HG03280 (cell line): ENCODE results near the gene PCDHGA6.
A peak's percentile ranks its signal among the peaks of the same experiment; 100 is the strongest.
"Not testable (repeated sequence)": the region's sequence is repeated elsewhere in the genome, so short reads cannot be mapped to it uniquely, and the experiment has no call there.

Source experiments
- ATAC-seq: cut with Tn5 transposase; IDR thresholded peaks from one replicate; pipeline ENCODE4 v1.9.1; 2021; ENCODE audit warnings: mild to moderate bottlenecking, moderate library complexity; ENCODE audit not compliant: unreplicated experiment

Gene PCDHGA6

DNA sequence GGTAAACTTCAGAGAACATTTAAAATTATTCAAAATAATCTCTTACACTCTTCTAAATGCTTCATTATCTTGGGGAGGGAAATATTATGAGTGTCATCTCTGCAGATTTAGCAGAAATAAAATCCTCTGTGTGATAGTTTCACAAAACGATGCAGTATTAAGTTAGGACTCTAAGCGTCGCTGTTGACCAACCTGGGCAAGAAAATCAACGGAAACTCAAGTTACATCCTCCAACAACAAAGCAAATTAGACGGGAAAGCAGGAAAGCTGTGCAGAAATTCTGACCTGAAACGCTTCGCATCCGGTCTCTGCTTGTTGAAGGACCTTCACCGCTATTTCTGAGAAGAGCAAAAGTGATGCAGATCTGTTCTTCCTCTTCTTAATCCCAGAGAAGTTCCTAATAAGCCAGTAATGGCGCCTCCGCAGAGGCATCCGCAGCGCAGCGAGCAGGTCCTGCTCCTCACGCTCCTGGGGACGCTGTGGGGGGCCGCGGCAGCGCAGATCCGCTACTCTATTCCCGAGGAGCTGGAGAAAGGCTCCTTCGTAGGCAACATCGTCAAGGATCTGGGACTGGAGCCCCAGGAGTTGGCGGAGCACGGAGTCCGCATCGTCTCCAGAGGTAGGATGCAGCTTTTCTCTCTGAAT, at the start of gene PCDHGA6:
TSS of gene PCDHGA6 (plus strand) at position 219 of the 645 bp plus-strand sequence. CDS start at position 412, 193 bp downstream.
- no peak for ATAC-seq

DNA sequence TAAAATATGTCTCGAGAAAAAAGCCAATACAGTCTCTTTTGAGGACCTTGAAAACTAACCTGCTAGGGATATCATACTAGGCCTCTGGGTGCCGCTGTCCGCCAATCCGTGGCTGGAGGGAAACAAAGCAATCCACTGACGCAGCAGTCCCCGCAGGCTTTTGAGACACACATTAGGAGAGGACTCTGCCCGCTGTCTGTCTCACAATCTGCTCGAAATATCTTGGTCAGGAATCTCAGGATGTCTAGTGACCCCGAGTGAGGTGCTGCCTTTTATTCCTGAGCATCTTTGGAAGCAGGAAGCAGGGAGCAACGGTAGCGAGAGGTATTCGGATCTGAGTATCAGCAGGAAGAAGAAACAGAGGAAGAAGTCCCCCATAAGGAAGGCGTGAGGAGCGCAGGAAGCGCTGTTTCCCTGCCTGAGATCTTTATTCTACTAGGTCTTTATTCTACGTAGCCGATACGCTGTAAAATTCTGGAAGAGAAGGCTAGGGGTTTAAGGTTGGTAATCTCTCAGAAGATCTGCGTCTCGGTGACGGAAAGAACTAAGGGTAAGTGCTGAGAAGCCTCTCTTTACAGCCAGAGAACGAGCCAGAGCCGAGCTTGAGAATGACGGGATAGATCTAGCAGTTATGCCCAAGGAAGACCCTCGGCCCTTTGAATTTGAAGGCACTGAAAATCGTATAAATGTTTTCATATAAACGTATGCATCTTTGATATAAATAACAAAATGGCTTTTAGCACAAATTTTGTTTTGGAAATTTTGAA, 47.4 kb upstream of the PCDHGA6 start:
- ATAC-seq: peak; percentile 68

DNA sequence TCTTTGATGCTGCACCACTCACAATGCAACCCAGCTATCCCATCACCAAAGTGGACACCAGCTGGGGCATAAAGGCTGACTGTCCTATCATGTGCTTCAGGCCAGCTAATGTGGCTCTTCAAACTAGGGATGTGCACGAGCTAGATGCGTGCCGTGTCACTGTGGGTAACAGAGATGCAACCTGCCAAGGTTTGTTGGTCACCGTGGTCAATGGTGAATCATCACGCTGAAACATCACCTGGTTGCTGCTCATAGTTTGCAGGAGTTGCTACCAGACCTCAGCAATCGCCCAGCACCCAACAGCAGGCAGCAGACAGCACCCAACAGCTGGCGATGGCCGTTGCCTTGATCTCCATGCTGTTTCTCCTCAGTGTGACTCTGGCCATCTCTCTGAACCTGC, 45.5 kb upstream of the PCDHGA6 start:
- ATAC-seq: no peak

DNA sequence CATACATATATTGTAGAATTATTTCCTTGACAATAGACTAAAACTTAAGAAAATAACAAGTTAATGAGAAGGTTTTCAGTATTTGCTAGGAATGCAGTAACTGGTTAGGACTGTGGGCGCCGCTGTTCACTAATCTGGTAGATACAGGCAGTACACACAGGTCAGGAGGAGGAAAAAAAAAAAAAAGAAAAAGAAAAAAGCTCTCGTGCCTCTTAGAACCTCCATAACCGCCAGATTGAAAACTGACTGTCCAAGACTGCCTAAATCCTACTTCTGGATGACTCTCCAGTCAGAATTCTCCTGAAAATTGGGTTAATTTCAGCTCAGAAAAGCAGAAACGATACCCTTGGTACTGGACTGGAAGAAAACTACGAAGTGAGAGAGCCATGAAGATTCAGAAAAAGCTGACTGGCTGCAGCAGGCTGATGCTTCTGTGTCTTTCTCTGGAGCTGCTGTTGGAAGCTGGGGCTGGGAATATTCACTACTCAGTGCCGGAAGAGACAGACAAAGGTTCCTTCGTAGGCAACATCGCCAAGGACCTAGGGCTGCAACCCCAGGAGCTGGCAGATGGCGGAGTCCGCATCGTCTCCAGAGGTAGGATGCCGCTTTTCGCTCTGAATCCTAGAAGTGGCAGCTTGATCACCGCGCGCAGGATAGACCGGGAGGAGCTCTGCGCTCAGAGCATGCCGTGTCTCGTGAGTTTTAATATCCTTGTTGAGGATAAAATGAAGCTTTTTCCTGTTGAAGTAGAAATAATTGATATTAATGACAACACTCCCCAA, 43.2 kb upstream of the PCDHGA6 start, which contains the start of gene PCDHGA1:
TSS of gene PCDHGA1 (plus strand) at position 216 of the 782 bp plus-strand sequence.
- ATAC-seq: peak; percentile 64

DNA sequence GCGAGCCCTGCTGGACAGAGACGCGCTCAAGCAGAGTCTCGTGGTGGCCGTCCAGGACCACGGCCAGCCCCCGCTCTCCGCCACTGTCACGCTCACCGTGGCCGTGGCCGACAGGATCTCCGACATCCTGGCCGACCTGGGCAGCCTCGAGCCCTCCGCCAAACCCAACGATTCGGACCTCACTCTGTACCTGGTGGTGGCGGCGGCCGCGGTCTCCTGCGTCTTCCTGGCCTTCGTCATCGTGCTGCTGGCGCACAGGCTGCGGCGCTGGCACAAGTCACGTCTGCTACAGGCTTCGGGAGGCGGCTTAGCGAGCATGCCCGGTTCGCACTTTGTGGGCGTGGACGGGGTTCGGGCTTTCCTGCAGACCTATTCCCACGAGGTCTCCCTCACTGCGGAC, 41.1 kb upstream of the PCDHGA6 start:
- not testable (repeated sequence) for ATAC-seq

DNA sequence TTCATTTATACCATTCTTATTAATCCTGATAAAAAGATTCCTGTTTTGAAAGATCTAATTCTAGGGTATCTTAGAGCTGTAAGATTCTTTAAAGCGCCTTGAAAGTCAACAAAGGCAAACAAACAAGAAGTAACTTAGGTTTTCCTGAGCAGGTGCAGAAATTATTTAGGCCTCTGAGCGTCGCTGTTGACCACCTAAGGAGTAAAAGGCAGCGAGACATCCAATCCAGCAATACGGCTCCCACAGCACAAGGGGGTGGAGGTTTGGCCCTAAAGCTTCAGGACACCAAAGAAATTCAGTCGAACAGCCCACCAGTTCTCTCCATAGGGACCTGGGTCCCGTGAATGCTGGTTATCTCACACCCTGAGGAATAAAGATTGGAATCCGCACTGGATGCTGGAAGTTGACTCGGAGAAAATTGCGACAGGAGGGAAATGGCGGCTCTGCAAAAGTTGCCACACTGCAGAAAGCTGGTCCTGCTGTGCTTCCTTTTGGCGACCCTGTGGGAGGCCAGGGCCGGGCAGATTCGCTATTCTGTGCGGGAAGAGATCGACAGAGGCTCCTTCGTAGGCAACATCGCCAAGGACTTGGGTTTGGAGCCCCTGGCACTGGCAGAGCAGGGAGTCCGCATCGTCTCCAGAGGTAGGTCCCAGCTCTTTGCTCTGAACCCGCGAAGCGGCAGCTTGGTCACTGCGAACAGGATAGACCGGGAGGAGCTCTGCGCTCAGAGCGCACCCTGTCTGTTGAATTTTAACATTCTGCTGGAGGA, 35.0 kb upstream of the PCDHGA6 start, which contains the start of gene PCDHGA2:
TSS of gene PCDHGA2 (plus strand) at position 223 of the 769 bp plus-strand sequence.
- ATAC-seq: no peak

DNA sequence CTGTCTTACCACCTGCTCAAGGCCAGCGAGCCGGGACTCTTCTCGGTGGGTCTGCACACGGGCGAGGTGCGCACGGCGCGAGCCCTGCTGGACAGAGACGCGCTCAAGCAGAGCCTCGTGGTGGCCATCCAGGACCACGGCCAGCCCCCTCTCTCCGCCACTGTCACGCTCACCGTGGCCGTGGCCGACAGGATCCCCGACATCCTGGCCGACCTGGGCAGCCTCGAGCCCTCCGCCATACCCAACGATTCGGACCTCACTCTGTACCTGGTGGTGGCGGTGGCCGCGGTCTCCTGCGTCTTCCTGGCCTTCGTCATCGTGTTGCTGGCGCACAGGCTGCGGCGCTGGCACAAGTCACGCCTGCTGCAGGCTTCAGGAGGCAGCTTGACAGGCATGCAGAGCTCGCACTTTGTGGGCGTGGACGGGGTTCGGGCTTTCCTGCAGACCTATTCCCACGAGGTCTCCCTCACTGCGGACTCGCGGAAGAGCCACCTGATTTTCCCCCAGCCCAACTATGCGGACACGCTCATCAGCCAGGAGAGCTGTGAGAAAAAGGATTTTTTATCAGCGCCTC, 32.8 kb upstream of the PCDHGA6 start:
- ATAC-seq: not testable (repeated sequence)

DNA sequence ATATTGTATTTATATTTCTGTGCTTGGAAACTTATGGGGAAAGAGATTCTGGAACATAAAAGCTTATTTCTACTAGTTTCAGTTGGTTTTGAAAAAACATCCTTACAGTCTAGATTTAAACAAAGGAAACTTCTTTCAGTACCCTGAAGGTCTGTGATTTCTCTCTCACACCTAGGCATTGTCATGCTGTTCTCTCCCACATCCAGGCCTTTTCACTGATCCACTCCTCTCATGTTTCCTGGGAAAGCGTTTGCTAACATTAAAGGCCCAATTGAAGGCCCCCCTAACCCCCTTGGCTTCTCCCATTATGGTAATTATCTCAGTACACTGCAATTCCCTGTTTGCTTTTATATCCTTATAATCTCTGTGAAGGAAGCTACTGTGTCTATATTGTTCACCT, 30.9 kb upstream of the PCDHGA6 start:
- ATAC-seq: no peak

DNA sequence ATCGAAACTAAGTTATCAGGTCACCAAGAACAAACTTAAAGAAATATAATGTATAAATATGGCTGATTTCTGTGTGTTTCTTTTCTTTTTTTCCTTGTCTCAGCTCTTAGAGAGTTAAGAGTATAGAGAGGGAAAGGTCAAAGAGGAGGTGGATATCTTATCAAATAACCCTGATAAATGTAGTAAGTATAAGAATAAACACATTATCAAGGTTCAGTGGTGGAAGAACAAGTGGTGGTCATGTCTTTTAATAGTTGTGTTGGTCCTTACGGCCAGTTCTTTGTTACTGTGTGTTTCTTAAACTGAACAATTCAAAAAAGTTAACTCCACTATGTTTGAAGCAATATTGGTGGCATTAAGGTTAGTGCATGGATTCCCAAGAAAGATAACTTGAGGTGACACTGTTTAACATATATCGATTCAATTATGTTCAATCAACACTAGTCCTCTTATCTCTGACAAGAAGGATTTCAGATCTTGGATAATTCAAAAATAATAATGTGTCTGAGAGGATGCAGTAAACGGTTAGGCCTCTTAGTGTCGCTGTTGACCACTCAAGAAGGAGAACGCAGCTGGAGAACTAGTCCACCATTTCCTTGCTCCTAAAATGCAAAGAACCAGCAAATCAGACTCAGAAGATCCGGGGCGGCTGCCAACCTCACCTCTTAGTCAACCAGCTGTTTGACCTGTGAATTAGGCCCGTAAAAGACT, 30.3 kb upstream of the PCDHGA6 start, which contains the start of gene PCDHGA3:
TSS of gene PCDHGA3 (plus strand) at position 588 of the 711 bp plus-strand sequence. CDS start 205 bp downstream, outside the sequence.
- no peak for ATAC-seq

DNA sequence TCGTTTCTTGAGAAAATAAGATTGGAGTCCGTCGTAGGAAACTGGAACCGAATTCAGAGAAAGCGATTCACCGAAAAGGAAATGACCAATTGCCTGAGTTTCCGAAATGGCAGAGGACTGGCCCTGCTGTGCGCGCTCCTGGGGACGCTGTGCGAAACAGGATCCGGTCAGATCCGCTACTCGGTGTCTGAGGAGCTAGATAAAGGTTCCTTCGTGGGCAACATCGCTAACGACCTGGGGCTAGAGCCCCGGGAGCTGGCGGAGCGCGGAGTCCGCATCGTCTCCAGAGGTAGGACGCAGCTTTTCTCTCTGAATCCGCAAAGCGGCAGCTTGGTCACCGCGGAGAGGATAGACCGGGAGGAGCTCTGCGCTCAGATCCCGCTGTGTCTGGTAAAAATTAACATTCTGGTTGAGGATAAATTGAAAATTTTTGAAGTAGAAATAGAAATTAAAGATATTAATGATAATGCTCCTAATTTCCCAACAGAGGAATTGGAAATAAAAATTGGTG, 29.7 kb upstream of the PCDHGA6 start:
- ATAC-seq: no peak

DNA sequence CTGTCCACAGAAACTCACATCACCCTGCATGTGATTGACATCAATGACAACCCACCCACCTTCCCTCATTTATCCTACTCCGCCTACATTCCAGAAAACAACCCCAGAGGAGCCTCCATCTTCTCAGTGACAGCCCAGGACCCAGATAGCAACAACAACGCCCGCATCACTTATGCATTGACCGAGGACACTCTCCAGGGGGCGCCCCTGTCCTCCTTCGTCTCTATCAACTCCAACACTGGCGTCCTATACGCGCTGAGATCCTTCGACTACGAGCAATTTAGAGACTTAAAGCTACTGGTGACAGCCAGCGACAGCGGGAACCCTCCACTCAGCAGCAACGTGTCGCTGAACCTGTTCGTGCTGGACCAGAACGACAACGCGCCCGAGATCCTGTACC, 28.4 kb upstream of the PCDHGA6 start:
- no peak for ATAC-seq

DNA sequence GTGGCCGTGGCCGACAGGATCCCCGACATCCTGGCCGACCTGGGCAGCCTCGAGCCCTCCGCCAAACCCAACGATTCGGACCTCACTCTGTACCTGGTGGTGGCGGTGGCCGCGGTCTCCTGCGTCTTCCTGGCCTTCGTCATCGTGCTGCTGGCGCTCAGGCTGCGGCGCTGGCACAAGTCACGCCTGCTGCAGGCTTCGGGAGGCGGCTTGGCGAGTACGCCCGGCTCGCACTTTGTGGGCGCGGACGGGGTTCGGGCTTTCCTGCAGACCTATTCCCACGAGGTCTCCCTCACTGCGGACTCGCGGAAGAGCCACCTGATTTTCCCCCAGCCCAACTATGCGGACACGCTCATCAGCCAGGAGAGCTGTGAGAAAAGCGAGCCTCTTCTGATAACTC, 27.7 kb upstream of the PCDHGA6 start:
- ATAC-seq: not testable (repeated sequence)

DNA sequence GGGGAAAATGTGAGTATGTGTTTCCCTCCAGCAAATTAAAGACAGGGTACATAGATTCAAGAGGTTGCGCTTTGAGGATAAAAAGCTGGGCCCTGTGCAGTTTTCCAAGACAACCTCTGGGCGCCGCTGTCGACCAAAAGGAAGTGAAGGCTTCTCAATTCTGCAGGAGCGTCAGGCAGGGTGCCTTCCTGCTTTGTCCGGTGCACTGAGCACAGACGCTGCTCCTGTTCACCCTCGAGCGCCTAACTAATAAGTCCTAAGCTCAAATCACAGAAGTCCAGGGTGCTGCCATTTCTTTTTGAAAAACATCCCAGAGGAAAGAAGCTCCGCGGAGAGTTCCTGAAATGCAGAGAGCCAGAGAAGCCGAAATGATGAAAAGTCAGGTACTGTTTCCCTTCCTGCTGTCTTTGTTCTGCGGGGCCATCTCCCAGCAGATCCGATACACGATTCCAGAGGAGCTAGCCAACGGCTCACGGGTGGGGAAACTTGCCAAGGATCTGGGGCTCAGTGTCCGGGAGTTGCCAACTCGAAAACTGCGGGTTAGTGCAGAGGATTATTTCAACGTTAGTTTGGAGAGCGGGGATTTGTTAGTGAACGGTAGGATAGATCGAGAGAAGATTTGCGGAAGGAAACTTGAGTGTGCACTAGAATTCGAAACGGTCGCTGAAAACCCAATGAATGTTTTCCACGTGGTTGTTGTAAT, 23.6 kb upstream of the PCDHGA6 start, which contains the start of gene PCDHGB1:
TSS of gene PCDHGB1 (plus strand) at position 183 of the 703 bp plus-strand sequence. CDS start at position 345, 162 bp downstream.
- peak; percentile 51 for ATAC-seq

DNA sequence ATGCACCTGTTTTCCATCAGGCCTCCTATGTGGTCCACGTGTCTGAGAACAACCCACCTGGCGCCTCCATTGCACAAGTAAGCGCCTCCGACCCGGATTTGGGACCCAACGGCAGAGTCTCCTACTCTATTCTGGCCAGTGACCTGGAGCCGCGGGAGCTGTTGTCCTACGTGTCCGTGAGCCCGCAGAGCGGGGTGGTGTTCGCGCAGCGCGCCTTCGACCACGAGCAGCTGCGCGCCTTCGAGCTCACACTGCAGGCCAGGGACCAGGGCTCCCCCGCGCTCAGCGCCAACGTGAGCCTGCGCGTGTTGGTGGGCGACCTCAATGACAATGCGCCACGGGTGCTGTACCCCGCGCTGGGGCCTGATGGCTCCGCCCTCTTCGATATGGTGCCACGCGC, 22.1 kb upstream of the PCDHGA6 start:
- no peak for ATAC-seq

DNA sequence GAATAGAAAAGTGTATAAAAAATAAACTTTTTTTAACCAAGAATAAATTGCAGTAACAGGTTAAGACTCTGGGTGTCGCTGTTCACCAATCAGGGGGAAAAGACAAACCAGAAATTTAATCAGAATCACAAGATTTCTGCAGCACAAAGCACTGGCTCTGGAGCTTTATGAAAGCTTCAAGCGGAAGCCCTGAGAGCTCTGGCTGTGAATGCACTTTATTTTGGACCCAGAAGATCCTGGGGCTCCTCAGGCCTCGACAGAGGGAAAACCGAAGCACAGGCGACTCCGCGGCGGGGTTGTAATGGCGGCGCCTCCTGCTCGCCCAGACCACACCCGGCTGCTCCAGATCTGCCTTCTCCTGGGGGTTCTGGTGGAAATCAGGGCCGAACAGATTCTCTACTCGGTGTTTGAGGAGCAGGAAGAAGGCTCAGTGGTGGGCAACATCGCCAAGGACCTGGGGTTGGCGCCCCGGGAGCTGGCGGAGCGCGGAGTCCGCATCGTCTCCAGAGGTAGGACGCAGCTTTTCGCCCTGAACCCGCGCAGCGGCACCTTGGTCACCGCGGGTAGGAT, 18.7 kb upstream of the PCDHGA6 start, which contains the start of gene PCDHGA4:
TSS of gene PCDHGA4 (plus strand) at position 122 of the 570 bp plus-strand sequence. CDS start at position 209, 87 bp downstream.
- ATAC-seq: no peak

DNA sequence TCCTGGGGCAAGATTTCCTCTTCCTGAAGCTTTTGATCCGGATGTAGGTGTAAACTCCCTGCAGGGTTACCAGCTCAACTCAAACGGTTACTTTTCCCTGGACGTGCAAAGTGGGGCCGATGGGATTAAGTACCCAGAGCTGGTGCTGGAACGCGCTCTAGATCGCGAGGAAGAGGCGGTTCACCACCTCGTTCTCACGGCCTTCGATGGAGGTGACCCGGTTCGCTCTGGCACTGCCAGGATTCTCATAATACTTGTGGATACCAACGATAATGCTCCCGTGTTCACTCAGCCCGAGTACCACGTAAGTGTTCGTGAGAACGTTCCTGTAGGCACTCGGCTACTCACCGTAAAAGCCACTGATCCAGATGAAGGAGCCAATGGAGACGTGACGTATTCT, 18.1 kb upstream of the PCDHGA6 start:
- ATAC-seq: no peak

DNA sequence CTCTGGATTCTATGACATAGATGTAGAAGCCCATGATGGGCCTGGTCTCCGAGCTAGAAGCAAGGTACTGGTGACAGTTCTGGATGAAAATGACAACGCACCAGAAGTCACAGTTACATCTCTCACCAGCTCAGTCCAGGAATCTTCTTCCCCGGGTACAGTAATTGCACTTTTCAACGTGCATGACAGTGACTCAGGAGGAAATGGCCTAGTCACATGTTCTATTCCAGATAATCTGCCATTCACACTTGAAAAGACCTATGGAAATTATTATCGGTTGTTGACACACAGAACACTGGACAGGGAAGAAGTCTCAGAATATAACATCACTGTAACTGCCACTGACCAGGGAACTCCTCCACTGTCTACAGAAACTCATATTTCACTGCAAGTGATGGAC, 17.6 kb upstream of the PCDHGA6 start:
- ATAC-seq: no peak

DNA sequence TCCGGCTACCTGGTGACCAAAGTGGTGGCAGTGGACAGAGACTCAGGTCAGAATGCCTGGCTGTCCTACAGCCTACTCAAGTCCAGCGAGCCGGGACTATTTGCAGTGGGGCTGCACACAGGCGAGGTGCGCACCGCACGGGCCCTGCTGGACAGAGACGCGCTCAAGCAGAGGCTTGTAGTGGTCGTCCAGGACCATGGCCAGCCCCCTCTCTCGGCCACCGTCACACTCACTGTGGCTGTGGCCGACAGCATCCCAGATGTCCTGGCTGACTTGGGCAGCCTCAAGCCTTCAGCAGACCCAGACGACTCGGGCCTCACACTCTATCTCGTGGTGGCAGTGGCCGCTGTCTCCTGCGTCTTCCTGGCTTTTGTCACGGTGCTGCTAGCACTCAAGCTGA, 16.7 kb upstream of the PCDHGA6 start:
- ATAC-seq: no peak
